ENCODE measurements around the gene STK39.

The STK39 gene

GRCh38 chr2:168185583-168186274 lies 61.7 kb downstream of the STK39 start:
- no peak overlapping the region for H3K4me3 Mint-ChIP-seq
- DNase-seq (ENCODE audit: low spot score in 2 of 2) (no peak), ATAC-seq (no peak)
- peaks cover 60% of the 10 kb centered on the region for H3K4me1 Mint-ChIP-seq
- H3K36me3 Mint-ChIP-seq = peaks cover 13% of the 10 kb centered on the region
- H3K27ac Mint-ChIP-seq = no peak overlapping the region
- no peaks in the 10 kb centered on the region for H3K9me3 Mint-ChIP-seq

- no peak overlapping the region for H3K4me3 Mint-ChIP-seq
- ATAC-seq (no peak), DNase-seq (ENCODE audit: low spot score in 2 of 2) (no peak)
- peaks cover 51% of the 10 kb centered on the region for H3K4me1 Mint-ChIP-seq
- no peak overlapping the region for H3K27ac Mint-ChIP-seq
- H3K36me3 Mint-ChIP-seq = peaks cover 17% of the 10 kb centered on the region
- H3K9me3 Mint-ChIP-seq = no peaks in the 10 kb centered on the region
These were observed 62.5 kb downstream of the STK39 start for GRCh38 chr2:168184681-168185513.

- no peak for DNase-seq (ENCODE audit: low spot score in 2 of 2)
- H3K9me3 Mint-ChIP-seq = no peaks in the 10 kb centered on the region
- H3K27ac Mint-ChIP-seq = no peak overlapping the region
- H3K4me1 Mint-ChIP-seq = peaks cover 49% of the 10 kb centered on the region
- H3K4me3 Mint-ChIP-seq = no peak overlapping the region
- ATAC-seq = no peak
- peaks cover 17% of the 10 kb centered on the region for H3K36me3 Mint-ChIP-seq
These were observed 63.9 kb downstream of the STK39 start for GRCh38 chr2:168183308-168183997.

GRCh38 chr2:168182550-168183249 lies 64.7 kb downstream of the STK39 start:
- no peaks in the 10 kb centered on the region for H3K9me3 Mint-ChIP-seq

GRCh38 chr2:168181825-168182224 lies 65.6 kb downstream of the STK39 start:
- Mint-ChIP-seq H3K36me3 (peaks cover 17% of the 10 kb centered on the region), H3K4me3 (no peak overlapping the region), H3K4me1 (peaks cover 58% of the 10 kb centered on the region), H3K9me3 (no peaks in the 10 kb centered on the region), H3K27ac (no peak overlapping the region)
- DNase-seq (ENCODE audit: low spot score in 2 of 2) (no peak), ATAC-seq (peak; percentile 13)

More at GRCh38 chr2:168182550-168183249, 64.7 kb downstream of the STK39 start:
- DNase-seq (ENCODE audit: low spot score in 2 of 2) = no peak
- Mint-ChIP-seq H3K27ac (no peak overlapping the region), H3K4me3 (no peak overlapping the region), H3K4me1 (peaks cover 50% of the 10 kb centered on the region), H3K36me3 (peaks cover 17% of the 10 kb centered on the region)
- no peak for ATAC-seq

GRCh38 chr2:168180914-168181313 lies 66.5 kb downstream of the STK39 start:
- ATAC-seq (no peak), DNase-seq (ENCODE audit: low spot score in 2 of 2) (no peak)
- H3K36me3 Mint-ChIP-seq = peaks cover 17% of the 10 kb centered on the region
- H3K4me3 Mint-ChIP-seq = no peak overlapping the region
- peaks cover 63% of the 10 kb centered on the region for H3K4me1 Mint-ChIP-seq
- H3K27ac Mint-ChIP-seq = no peak overlapping the region
- H3K9me3 Mint-ChIP-seq = no peaks in the 10 kb centered on the region

GRCh38 chr2:168180483-168180882 lies 66.9 kb downstream of the STK39 start:
- Mint-ChIP-seq H3K36me3 (peaks cover 17% of the 10 kb centered on the region), H3K27ac (no peak overlapping the region)
- DNase-seq (ENCODE audit: low spot score in 2 of 2) = no peak

GRCh38 chr2:168179592-168179991 lies 67.8 kb downstream of the STK39 start:
- no peak overlapping the region for H3K4me3 Mint-ChIP-seq
- peaks cover 23% of the 10 kb centered on the region for H3K36me3 Mint-ChIP-seq
- no peak for ATAC-seq
- H3K4me1 Mint-ChIP-seq = peaks cover 57% of the 10 kb centered on the region
- no peaks in the 10 kb centered on the region for H3K9me3 Mint-ChIP-seq
- DNase-seq (ENCODE audit: low spot score in 2 of 2) = no peak
- H3K27ac Mint-ChIP-seq = no peak overlapping the region

More at GRCh38 chr2:168180483-168180882, 66.9 kb downstream of the STK39 start:
- H3K4me1 Mint-ChIP-seq = peaks cover 59% of the 10 kb centered on the region
- no peak overlapping the region for H3K4me3 Mint-ChIP-seq
- H3K9me3 Mint-ChIP-seq = no peaks in the 10 kb centered on the region
- no peak for ATAC-seq

- H3K9me3 Mint-ChIP-seq = no peaks in the 10 kb centered on the region
- peak overlapping the region; percentile 27 for H3K27ac Mint-ChIP-seq
- DNase-seq (ENCODE audit: low spot score in 2 of 2) = no peak
- peaks cover 56% of the 10 kb centered on the region for H3K4me1 Mint-ChIP-seq
- H3K4me3 Mint-ChIP-seq = no peak overlapping the region
- H3K36me3 Mint-ChIP-seq = peaks cover 23% of the 10 kb centered on the region
- peak; percentile 81 for ATAC-seq
These were observed 68.7 kb downstream of the STK39 start for GRCh38 chr2:168178520-168179324.

- ATAC-seq (no peak), DNase-seq (ENCODE audit: low spot score in 2 of 2) (no peak)
- H3K27ac Mint-ChIP-seq = peak overlapping the region; percentile 27
- H3K9me3 Mint-ChIP-seq = no peaks in the 10 kb centered on the region
- no peak overlapping the region for H3K4me3 Mint-ChIP-seq
- peaks cover 17% of the 10 kb centered on the region for H3K36me3 Mint-ChIP-seq
- peaks cover 36% of the 10 kb centered on the region for H3K4me1 Mint-ChIP-seq
These were observed 71.0 kb downstream of the STK39 start for GRCh38 chr2:168176402-168176801.

- Mint-ChIP-seq H3K4me3 (peak overlapping the region; percentile 60), H3K27ac (peak overlapping the region; percentile 81), H3K4me1 (peaks cover 44% of the 10 kb centered on the region), H3K9me3 (no peaks in the 10 kb centered on the region), H3K36me3 (peaks cover 7% of the 10 kb centered on the region)
- ATAC-seq (no peak), DNase-seq (ENCODE audit: low spot score in 2 of 2) (no peak)
These were observed 71.9 kb downstream of the STK39 start for GRCh38 chr2:168175469-168175868.

GRCh38 chr2:168174756-168175155 lies 72.6 kb downstream of the STK39 start:
- peak overlapping the region; percentile 81 for H3K27ac Mint-ChIP-seq
- H3K9me3 Mint-ChIP-seq = no peaks in the 10 kb centered on the region
- no peak for DNase-seq (ENCODE audit: low spot score in 2 of 2)
- peaks cover 6% of the 10 kb centered on the region for H3K36me3 Mint-ChIP-seq
- H3K4me1 Mint-ChIP-seq = peaks cover 48% of the 10 kb centered on the region
- peak overlapping the region; percentile 60 for H3K4me3 Mint-ChIP-seq
- peak; percentile 95 for ATAC-seq

- H3K9me3 Mint-ChIP-seq = no peaks in the 10 kb centered on the region
- H3K27ac Mint-ChIP-seq = no peak overlapping the region
- DNase-seq (ENCODE audit: low spot score in 2 of 2) (no peak), ATAC-seq (no peak)
- peaks cover 51% of the 10 kb centered on the region for H3K4me1 Mint-ChIP-seq
- H3K4me3 Mint-ChIP-seq = no peak overlapping the region
- H3K36me3 Mint-ChIP-seq = peaks cover 6% of the 10 kb centered on the region
These were observed 75.3 kb downstream of the STK39 start for GRCh38 chr2:168172071-168172470.

- peaks cover 6% of the 10 kb centered on the region for H3K36me3 Mint-ChIP-seq
- no peak for DNase-seq (ENCODE audit: low spot score in 2 of 2)
- peaks cover 53% of the 10 kb centered on the region for H3K4me1 Mint-ChIP-seq
These were observed 76.2 kb downstream of the STK39 start for GRCh38 chr2:168171059-168171762.

More at GRCh38 chr2:168171059-168171762, 76.2 kb downstream of the STK39 start:
- H3K9me3 Mint-ChIP-seq = no peaks in the 10 kb centered on the region
- no peak overlapping the region for H3K4me3 Mint-ChIP-seq
- ATAC-seq = no peak
- no peak overlapping the region for H3K27ac Mint-ChIP-seq
